Suprapubic skin (tissue), 4 donors: ENCODE data around the gene SAMD4A. TPM values are rescaled to one million over a fixed set of nuclear protein-coding genes. Genes with fewer than 3 reads are reported as not detected.

Experiments used
- DNase-seq, 2 donors: peaks; one replicate each; pipeline ENCODE4 v3.0.0-alpha.2; 2019; ENCODE audit warnings: low spot score in 2 of 2
- H3K27ac ChIP-seq: fragments of 200-600 bp; sonication (generic); one replicate; pipeline ENCODE4 v1.5.1; 2019
- H3K27me3 ChIP-seq: fragments of 200-600 bp; sonication (generic); one replicate; pipeline ENCODE4 v1.5.1; 2019
- H3K36me3 ChIP-seq: fragments of 200-600 bp; sonication (generic); one replicate; pipeline ENCODE4 v1.5.1; 2019
- H3K4me1 ChIP-seq: fragments of 200-600 bp; sonication (generic); one replicate; pipeline ENCODE4 v1.5.1; 2019
- H3K4me3 ChIP-seq: fragments of 200-600 bp; sonication (generic); one replicate; pipeline ENCODE4 v1.5.1; 2019; ENCODE audit warnings: mild to moderate bottlenecking
- H3K9me3 ChIP-seq: fragments of 200-600 bp; sonication (generic); one replicate; pipeline ENCODE4 v1.5.1; 2019
- CTCF ChIP-seq, 2 donors: fragments of 200-600 bp in 1 of 2; fragments of 450-650 bp in 1 of 2; sonication (generic) in 1 of 2; IDR thresholded peaks; one replicate each; pipeline ENCODE4 v1.5.1; 2016 to 2019; ENCODE audit warnings: antibody characterized with exemption in 2 of 2, mild to moderate bottlenecking in 1 of 2, moderate library complexity in 1 of 2
- EP300 ChIP-seq: sonication (generic); formaldehyde crosslinking; IDR thresholded peaks from one replicate; pipeline ENCODE4 v1.6.1; 2017; ENCODE audit warnings: antibody characterized with exemption
- POLR2A ChIP-seq, 2 donors: fragments of 450-650 bp; IDR thresholded peaks; one replicate each; pipeline ENCODE4 v1.6.1; 2017; ENCODE audit warnings: antibody characterized with exemption in 2 of 2, mild to moderate bottlenecking in 2 of 2, moderate library complexity in 2 of 2
- POLR2AphosphoS5 ChIP-seq, 3 donors: sonication (generic); formaldehyde crosslinking; IDR thresholded peaks; one replicate each; pipeline ENCODE4 v1.6.1; 2017; ENCODE audit warnings: antibody characterized with exemption in 3 of 3
- WGBS: methylation state at CpG from one replicate; pipeline ENCODE4 v1.1.5; 2018; 5-methylcytosine and 5-hydroxymethylcytosine counted together
- total RNA-seq, 4 donors: library from RNA; depleted of rRNA; stranded (reverse); fragments of >200 nt; gene quantifications; one replicate each; pipeline ENCODE4 v1.1.0, GENCODE V29; 2016

Gene SAMD4A
- total RNA-seq, 4 donors from 2014 or later = 7.7 to 26.6 (median 9.7) TPM

DNA sequence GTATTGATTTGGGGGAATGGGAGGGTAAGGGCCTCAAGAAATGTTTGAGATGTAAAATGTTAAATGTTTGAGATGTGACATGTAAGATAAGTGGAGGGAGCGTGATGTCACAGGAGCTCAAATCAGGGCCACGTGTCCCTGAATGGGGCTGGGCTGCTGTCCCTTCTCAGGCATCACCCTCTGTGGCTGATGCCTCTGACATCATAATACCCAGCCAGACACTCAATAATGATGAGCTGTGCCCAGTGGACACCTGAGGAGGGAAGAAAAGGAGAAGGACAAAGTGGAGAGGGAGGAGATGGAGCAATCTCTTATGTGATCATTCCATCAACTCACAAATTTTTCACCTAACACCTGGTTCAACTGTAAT, 120.8 kb downstream of the SAMD4A start:
- Histone ChIP-seq H3K27ac (peak overlapping the region; percentile 89), H3K9me3 (no peaks in the 10 kb centered on the region), H3K27me3 (no peaks in the 10 kb centered on the region), H3K4me1 (peaks cover 39% of the 10 kb centered on the region), H3K36me3 (no peaks in the 10 kb centered on the region), H3K4me3 (no peak overlapping the region)
- no peak for TF ChIP-seq EP300
- TF ChIP-seq POLR2AphosphoS5 (IDR thresholded peaks at IDR 0.05) = no peak
- no peak for TF ChIP-seq CTCF (IDR thresholded peaks at IDR 0.05)
- no peak for TF ChIP-seq POLR2A (IDR thresholded peaks at IDR 0.05)
- DNase-seq = no peak
- 87% methylated on average over 2 of the region's 2 CpGs for WGBS

GRCh38 chr14:54688229-54688628, 121.3 kb downstream of the SAMD4A start:
- Histone ChIP-seq H3K27ac (peak overlapping the region; percentile 89), H3K4me3 (no peak overlapping the region), H3K9me3 (no peaks in the 10 kb centered on the region), H3K4me1 (peaks cover 39% of the 10 kb centered on the region), H3K36me3 (no peaks in the 10 kb centered on the region), H3K27me3 (no peaks in the 10 kb centered on the region)
- TF ChIP-seq POLR2A (IDR thresholded peaks at IDR 0.05) (no peak), POLR2AphosphoS5 (IDR thresholded peaks at IDR 0.05) (no peak), EP300 (no peak), CTCF (IDR thresholded peaks at IDR 0.05) (no peak)
- 89% methylated on average over 10 of the region's 10 CpGs for WGBS
- no peak for DNase-seq

DNA sequence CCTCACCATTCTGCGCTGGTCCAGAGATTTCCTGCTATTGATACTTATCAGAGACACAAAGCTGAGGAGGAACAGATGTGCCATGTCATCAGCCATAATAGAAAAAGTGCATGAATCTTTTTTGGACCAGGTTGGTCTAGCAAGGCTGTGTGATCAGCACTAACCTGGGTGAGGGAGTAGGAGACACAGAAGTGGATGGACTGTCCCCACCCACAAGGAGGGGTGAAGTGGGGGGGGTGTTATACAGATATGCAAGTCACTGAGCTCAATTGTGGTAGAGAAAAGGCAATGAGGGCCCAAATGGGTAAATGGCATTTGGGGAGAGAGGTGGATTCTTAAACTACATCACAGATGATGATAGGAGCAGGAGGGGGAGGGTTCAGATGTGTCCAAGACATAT, 123.0 kb downstream of the SAMD4A start:
- no peaks in the 10 kb centered on the region for H3K36me3 ChIP-seq

GRCh38 chr14:54690887-54691286, 124.0 kb downstream of the SAMD4A start:
- peaks cover 15% of the 10 kb centered on the region for H3K4me1 ChIP-seq
- H3K27me3 ChIP-seq = no peaks in the 10 kb centered on the region
- TF ChIP-seq POLR2A (IDR thresholded peaks at IDR 0.05) = no peak
- no peak for TF ChIP-seq CTCF (IDR thresholded peaks at IDR 0.05)
- TF ChIP-seq POLR2AphosphoS5 (IDR thresholded peaks at IDR 0.05) = no peak
- TF ChIP-seq EP300 = no peak
- DNase-seq = no peak
- 85% methylated on average over 2 of the region's 2 CpGs for WGBS
- no peaks in the 10 kb centered on the region for H3K9me3 ChIP-seq
- H3K4me3 ChIP-seq = no peak overlapping the region
- H3K27ac ChIP-seq = no peak overlapping the region
- H3K36me3 ChIP-seq = no peaks in the 10 kb centered on the region

More for the DNA sequence above, 123.0 kb downstream of the SAMD4A start:
- H3K4me1 ChIP-seq = peaks cover 23% of the 10 kb centered on the region
- no peaks in the 10 kb centered on the region for H3K9me3 ChIP-seq
- H3K27me3 ChIP-seq = no peaks in the 10 kb centered on the region
- TF ChIP-seq POLR2AphosphoS5 (IDR thresholded peaks at IDR 0.05) = no peak
- TF ChIP-seq EP300 = no peak
- TF ChIP-seq POLR2A (IDR thresholded peaks at IDR 0.05) = no peak
- TF ChIP-seq CTCF (IDR thresholded peaks at IDR 0.05) = no peak
- no peak overlapping the region for H3K27ac ChIP-seq
- no peak for DNase-seq
- 100% methylated on average over 1 of the region's 1 CpG for WGBS
- no peak overlapping the region for H3K4me3 ChIP-seq

- WGBS = 43% methylated on average over 5 of the region's 5 CpGs
- H3K9me3 ChIP-seq = no peaks in the 10 kb centered on the region
- H3K27ac ChIP-seq = no peak overlapping the region
- peak; percentile 76 to 78 for TF ChIP-seq CTCF (IDR thresholded peaks at IDR 0.05)
- no peak for TF ChIP-seq POLR2AphosphoS5 (IDR thresholded peaks at IDR 0.05)
- H3K27me3 ChIP-seq = no peaks in the 10 kb centered on the region
- H3K4me1 ChIP-seq = peaks cover 8% of the 10 kb centered on the region
- H3K4me3 ChIP-seq = no peak overlapping the region
- peak in 1 of 2 donors; percentile 85 for DNase-seq
- H3K36me3 ChIP-seq = no peaks in the 10 kb centered on the region
These were observed 124.8 kb downstream of the SAMD4A start for GRCh38 chr14:54691525-54692283.
